GM19025 (cell line): ENCODE measurements around the gene CHKA.

Source experiments
- ATAC-seq: cut with Tn5 transposase; IDR thresholded peaks from one replicate; pipeline ENCODE4 v1.9.1; 2021; ENCODE audit warnings: mild to moderate bottlenecking, low read depth, moderate library complexity; ENCODE audit not compliant: unreplicated experiment

Gene CHKA

GRCh38 chr11:68049509-68050370 lies 71.4 kb downstream of the CHKA start:
- no peak for ATAC-seq

GRCh38 chr11:68048681-68049508 lies 72.3 kb downstream of the CHKA start:
- no peak for ATAC-seq

DNA sequence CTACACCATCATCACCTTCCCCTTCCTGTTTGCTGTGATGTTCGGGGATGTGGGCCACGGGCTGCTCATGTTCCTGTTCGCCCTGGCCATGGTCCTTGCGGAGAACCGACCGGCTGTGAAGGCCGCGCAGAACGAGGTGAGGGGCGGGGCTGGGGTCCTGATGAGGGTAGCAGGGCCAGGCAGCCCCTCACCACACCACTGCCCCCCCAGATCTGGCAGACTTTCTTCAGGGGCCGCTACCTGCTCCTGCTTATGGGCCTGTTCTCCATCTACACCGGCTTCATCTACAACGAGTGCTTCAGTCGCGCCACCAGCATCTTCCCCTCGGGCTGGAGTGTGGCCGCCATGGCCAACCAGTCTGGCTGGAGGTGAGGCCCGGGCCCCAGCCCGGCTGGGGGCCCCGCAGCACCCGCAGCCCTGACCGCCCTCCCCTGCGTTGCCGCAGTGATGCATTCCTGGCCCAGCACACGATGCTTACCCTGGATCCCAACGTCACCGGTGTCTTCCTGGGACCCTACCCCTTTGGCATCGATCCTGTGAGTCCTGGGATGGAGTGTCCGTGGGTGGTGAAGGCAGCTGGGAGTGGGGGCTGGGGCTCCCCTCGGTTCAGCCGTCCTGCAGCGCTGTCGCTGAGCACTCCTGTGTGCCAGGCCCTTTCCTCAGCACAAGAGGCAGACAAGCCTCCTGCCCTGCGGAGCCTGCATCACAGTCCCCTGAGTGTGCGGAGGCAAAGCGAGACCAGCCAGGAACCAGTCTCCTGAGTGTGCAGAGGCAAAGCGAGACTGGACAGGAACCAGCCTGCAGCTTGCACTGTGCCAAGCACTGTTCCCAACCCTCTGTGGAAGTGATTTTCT lies 73.5 kb downstream of the CHKA start:
- ATAC-seq, result no peak

- ATAC-seq, result no peak
Measured at GRCh38 chr11:68044898-68045351, 76.3 kb downstream of the CHKA start.

- ATAC-seq, result no peak
Measured at GRCh38 chr11:68044145-68044813, 76.9 kb downstream of the CHKA start.

GRCh38 chr11:68043349-68044144 lies 77.6 kb downstream of the CHKA start:
- no peak for ATAC-seq

GRCh38 chr11:68043029-68043348 lies 78.2 kb downstream of the CHKA start:
- ATAC-seq, result no peak

- no peak for ATAC-seq
Measured at GRCh38 chr11:68042219-68043028, 78.8 kb downstream of the CHKA start.

- ATAC-seq, result no peak
Measured at GRCh38 chr11:68041617-68042218, 79.5 kb downstream of the CHKA start.

GRCh38 chr11:68040957-68041591 lies 80.1 kb downstream of the CHKA start:
- no peak for ATAC-seq

DNA sequence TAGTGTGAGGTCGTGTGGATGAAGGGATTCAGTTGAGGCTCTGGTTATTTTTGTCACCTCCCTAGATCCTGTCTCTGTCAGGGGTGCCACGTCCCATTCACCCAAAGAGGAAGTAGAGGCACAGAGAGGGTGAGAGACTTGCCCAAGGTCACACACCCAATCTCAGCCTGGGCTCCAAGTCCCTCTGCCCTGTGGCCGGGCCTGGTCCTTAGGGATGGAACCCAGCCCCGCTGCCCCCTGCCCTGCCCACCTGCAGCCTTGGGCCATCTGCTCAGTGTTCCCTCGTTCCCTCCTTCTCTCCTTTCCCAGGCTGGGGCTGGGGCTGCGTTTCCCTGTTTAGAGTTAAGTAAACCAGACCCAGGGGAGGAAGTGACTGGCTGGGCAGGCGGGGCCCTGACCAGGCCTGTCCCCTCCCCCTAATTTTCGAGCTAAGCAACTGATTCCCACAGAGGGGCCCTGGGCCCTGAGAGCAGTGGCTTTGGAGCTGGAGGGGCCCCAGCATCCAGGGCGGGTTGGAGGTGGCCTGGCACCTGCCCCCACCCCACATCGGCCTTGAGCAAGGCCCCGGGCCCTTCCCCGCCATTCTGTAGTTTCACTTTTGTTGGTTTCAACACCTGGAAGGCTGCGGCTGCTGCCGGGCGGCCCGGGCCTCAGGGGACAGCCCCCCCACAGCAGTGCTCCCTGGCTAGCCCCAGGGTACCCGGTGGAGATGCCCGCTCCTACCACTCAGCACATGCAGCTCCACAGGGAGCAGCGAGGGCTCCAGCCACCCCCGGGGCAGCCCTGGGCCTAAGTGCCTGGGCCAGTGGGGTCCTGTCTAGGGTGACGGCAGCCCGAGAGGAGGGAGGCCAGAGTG lies 80.9 kb downstream of the CHKA start:
- ATAC-seq, result peak; percentile 42

- no peak for ATAC-seq
Measured at GRCh38 chr11:68039526-68040086, 81.6 kb downstream of the CHKA start.

DNA sequence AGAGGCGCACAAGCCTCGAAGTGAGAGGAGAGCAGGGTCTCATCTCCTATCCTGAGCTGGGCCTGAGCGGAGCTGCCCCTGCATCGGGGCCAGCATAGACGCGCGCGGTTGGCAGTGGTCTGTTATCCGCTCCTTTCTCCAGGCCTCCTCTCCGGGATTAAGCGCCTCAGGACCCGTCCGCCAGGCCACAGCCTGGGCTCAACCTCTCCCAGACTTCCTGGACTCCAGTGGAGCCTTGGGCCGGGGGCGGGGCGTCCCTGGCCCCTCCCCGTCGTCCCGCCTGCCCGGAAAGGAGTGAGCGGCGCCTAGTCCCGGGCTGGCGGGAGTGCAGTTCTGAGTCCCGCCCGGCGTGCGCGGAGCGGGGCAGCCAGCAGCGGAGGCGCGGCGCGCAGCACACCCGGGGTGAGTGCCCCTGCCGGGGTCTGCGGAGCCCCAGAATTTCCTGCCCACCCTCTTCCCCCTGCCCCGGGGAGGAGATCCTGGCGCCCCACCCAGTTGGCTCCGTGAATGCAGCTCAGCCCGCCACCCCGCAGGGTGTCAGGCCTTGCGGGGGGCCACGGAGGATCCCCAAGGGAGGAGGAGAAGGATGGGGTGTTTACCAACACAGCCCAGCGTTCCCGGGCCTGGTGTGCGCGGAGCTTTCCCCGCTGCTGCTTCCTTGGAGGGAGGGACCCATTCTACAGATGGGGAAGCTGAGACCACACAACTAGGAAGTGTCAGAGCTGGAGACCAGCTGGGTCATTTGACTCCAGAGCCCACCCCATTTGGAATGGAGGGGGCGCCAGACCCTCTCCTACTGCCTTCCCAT lies 82.3 kb downstream of the CHKA start, which contains the start of gene TCIRG1:
TSS of gene TCIRG1 (plus strand) at position 308 of the 808 bp plus-strand sequence. CDS start 2,247 bp downstream, outside the sequence.
- ATAC-seq, result peak; percentile 52

- no peak for ATAC-seq
Measured at GRCh38 chr11:68038226-68038717, 82.9 kb downstream of the CHKA start.
